Astrocyte of the cerebellum (primary cell): ENCODE measurements around the gene ID1.

Experiments
- DNase-seq: peaks from one replicate; pipeline ENCODE4 v3.0.0-alpha.2; 2011; ENCODE audit warnings: low read depth
- H3K4me3 ChIP-seq: 2 replicates; pipeline ENCODE4 v1.5.1; 2011; ENCODE audit warnings: mild to moderate bottlenecking, low read depth, low read length, moderate library complexity
- in situ Hi-C: cut with HindIII; loops from 2 replicates; pipeline ENCODE4 v1.10.0; 2017; ENCODE audit warnings: low sequenced_read_pairs
- TF ChIP-seq, protein P1 (sequence below): IDR thresholded peaks from 2 replicates; pipeline ENCODE4 v1.5.1; 2012; ENCODE audit warnings: low read length, low read depth, moderate library complexity, mild to moderate bottlenecking; ENCODE audit errors: missing control alignments

ID1 gene

DNA sequence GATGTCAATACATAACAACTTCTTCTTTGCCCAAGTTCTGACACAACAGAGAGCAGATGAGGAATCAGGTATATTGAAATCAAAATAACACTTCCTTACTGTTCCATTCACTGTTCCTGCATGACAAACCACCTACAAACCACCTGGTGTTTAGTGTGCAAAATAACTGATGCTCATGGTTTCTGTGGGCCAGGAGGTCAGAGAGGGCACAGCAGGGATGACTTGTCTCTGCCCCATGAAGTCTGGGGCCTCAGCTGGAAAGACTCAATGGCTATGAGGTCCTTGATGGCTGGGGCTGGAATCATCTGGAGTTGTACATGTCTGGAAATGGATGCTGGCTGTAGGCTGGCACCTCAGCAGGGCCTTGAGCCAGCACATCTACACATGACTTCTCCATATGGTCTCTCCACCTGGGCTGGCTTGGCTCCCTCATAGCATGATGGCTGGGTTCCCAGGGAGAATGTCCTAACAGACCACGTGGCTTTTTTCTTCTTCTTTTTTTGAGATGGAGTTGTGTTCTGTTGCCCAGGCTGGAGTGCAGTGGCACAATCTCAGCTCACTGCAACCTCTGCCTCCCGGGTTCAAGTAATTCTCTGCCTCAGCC lies 25.2 kb downstream of the ID1 start:
- DNase-seq = no peak
- in situ Hi-C loops = no loop called here
- no peak overlapping the region for H3K4me3 ChIP-seq
- TF ChIP-seq, protein P1, sequence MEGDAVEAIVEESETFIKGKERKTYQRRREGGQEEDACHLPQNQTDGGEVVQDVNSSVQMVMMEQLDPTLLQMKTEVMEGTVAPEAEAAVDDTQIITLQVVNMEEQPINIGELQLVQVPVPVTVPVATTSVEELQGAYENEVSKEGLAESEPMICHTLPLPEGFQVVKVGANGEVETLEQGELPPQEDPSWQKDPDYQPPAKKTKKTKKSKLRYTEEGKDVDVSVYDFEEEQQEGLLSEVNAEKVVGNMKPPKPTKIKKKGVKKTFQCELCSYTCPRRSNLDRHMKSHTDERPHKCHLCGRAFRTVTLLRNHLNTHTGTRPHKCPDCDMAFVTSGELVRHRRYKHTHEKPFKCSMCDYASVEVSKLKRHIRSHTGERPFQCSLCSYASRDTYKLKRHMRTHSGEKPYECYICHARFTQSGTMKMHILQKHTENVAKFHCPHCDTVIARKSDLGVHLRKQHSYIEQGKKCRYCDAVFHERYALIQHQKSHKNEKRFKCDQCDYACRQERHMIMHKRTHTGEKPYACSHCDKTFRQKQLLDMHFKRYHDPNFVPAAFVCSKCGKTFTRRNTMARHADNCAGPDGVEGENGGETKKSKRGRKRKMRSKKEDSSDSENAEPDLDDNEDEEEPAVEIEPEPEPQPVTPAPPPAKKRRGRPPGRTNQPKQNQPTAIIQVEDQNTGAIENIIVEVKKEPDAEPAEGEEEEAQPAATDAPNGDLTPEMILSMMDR = no peak

DNA sequence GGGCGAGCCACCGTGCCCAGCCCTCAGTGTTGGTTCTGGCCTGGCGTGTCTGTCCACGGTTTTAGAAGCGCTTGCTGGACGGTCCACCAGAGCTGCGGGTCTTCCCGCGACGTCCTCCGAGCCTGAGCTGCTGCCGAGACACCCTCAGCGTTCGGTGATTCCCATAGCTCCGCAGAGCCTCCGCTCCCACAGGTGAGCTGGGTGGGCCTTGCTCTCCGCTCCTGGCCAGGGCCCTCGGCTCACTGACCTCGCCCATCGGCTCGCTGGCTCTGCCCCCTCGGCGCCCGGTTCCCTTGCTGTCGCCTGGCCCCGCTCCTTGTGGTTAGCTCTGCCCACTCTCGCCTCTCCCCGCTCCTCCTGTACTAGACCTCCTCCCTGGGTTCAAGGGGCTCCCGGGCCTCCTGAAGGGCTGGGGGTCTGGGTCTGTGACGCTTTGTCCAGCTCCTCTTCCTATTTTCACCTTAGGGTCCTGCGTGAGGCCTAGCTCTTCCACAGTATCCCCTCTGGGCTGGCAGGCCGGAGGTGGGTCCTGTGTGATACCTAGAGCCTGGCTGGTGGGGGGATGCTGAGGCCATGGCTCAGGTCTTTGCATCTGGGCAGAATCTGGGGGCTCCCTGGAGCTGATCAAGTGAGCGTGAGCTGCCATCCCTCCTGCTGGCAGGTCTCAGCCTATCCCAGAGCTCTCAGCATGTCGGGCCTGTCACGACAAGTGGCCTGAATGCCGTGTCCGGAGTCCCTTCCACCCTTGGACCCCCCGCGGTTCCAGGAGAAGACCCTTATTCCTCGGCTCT lies 27.7 kb downstream of the ID1 start:
- no peak overlapping the region for H3K4me3 ChIP-seq
- DNase-seq = no peak
- TF ChIP-seq, protein P1 = no peak
- in situ Hi-C loops = no loop called here

DNA sequence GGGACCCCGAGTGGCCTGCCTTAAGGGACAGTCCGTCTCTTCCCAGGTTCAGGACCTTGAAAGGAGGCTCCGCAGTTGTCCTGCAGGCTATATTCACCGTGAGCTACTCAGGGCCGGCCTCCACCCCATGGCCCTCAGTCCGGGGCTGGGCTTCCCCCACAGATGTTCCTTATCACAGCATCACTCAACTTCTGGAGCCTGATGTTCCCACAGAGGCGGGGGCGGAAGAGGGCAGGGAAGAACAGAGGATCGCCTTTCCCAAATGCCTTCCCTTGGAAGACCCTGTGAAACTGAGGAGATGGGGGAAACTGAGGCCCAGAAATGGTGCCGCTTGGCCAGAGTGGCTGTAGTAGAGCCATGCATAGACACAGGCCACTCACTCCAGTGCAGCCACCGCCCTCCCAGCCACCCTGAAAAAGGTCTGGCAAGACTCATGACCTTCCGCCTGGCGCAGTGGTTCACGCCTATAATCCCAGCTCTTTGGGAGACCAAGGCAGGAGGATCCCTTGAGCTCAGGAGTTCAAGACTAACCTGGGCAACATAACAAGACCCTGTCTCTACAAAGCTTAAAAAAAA lies 28.3 kb downstream of the ID1 start:
- H3K4me3 ChIP-seq = no peak overlapping the region
- in situ Hi-C loops = no loop called here
- TF ChIP-seq, protein P1 = no peak

DNA sequence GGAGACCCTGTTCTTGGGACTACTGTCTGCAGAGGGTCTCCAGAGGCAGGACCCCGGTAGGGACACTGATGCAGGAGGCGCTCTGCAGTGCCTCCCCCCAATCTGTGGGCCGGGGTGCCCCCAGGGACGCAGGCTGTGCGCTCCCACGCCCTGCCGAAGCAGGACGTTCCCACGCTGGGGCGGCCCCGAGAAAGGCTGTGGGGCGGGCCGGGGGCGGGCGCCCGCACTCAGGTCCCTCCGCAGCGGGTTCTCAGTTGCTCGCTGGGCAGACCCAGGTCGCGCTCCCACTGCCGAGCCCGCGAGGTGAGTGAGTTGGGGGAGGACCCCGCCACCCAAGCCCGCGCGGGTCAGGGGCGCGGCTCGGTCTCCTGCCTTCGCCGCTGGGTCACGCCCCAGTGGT lies 32.6 kb downstream of the ID1 start, which contains the start of gene COX4I2:
TSS of gene COX4I2 (plus strand) at position 253 of the 400 bp plus-strand sequence. CDS start 1,106 bp downstream, outside the sequence.
- in situ Hi-C loops = no loop called here
- DNase-seq = no peak
- TF ChIP-seq, protein P1 = no peak
- no peak within 1 kb of the TSS for H3K4me3 ChIP-seq

More for the DNA sequence above, 28.3 kb downstream of the ID1 start:
- DNase-seq = no peak

DNA sequence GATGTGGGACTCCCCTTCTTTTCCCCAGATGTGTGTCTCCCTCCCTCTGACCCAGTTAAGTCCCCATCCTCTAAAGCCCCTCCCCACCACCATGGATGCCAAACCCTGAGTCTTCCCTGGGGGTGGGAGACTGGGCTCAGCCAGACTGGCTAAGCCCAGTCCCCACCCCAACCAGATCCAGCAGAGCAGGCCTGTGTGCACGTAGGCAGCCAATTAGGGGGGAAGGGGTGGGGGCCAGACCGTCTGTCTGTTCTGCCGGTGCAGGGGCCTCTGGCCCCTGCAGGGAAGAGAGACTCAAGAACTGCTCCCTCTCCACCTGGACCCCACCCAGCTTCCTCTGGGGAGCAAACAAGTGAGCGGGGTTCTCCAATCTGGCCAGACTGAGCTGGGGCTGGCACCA lies 33.2 kb downstream of the ID1 start:
- no peak for DNase-seq
- TF ChIP-seq, protein P1 = no peak
- in situ Hi-C loops = no loop called here
- H3K4me3 ChIP-seq = no peak overlapping the region

DNA sequence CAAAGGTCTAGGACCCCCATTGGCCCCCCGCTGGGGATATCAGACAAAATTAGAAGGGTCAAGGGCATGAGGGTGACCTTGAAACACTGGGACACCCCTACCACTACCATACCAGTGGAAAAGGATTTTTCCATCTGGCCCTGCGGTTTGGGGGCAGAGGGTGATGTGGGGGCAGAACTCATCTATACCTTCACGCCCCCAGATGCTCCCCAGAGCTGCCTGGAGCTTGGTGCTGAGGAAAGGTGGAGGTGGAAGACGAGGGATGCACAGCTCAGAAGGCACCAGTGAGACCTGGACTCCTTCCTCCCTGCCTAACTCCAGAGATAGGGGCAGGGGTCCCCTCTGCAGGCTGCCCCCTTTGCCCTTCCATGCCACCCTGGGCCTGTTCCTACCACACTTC lies 33.7 kb downstream of the ID1 start:
- no peak overlapping the region for H3K4me3 ChIP-seq
- DNase-seq = no peak
- in situ Hi-C loops = no loop called here
- TF ChIP-seq, protein P1 = no peak
